Measurements from ENCODE around the gene SURF1.

The SURF1 gene

GRCh38 chr9:133346021-133346785 is 10.1 kb downstream of the SURF1 start:
- no peak for TF ChIP-seq CTCF (IDR thresholded peaks at IDR 0.05; ENCODE audit: control insufficient read depth, insufficient read depth, low read depth, low read length, missing control alignments)
- no peak for DNase-seq (ENCODE audit: low read depth)
- peak overlapping the region; percentile 91 for H3K4me3 ChIP-seq (ENCODE audit: control insufficient read depth, low read depth, low read length)

- H3K4me3 ChIP-seq (ENCODE audit: control insufficient read depth, low read depth, low read length): no peak overlapping the region
- TF ChIP-seq CTCF (IDR thresholded peaks at IDR 0.05; ENCODE audit: control insufficient read depth, insufficient read depth, low read depth, low read length, missing control alignments): no peak
- DNase-seq (ENCODE audit: low read depth): no peak
Measured at GRCh38 chr9:133345596-133345995, 10.7 kb downstream of the SURF1 start.

GRCh38 chr9:133344979-133345378 is 11.3 kb downstream of the SURF1 start:
- no peak for DNase-seq (ENCODE audit: low read depth)
- no peak for TF ChIP-seq CTCF (IDR thresholded peaks at IDR 0.05; ENCODE audit: control insufficient read depth, insufficient read depth, low read depth, low read length, missing control alignments)
- H3K4me3 ChIP-seq (ENCODE audit: control insufficient read depth, low read depth, low read length): no peak overlapping the region

GRCh38 chr9:133344071-133344470 is 12.2 kb downstream of the SURF1 start:
- DNase-seq (ENCODE audit: low read depth): no peak
- H3K4me3 ChIP-seq (ENCODE audit: control insufficient read depth, low read depth, low read length): no peak overlapping the region
- no peak for TF ChIP-seq CTCF (IDR thresholded peaks at IDR 0.05; ENCODE audit: control insufficient read depth, insufficient read depth, low read depth, low read length, missing control alignments)

- no peak for DNase-seq (ENCODE audit: low read depth)
- peak; percentile 17 for TF ChIP-seq CTCF (IDR thresholded peaks at IDR 0.05; ENCODE audit: control insufficient read depth, insufficient read depth, low read depth, low read length, missing control alignments)
- no peak overlapping the region for H3K4me3 ChIP-seq (ENCODE audit: control insufficient read depth, low read depth, low read length)
Measured at GRCh38 chr9:133342570-133342969, 13.7 kb downstream of the SURF1 start.

GRCh38 chr9:133342069-133342406 is 14.2 kb downstream of the SURF1 start:
- TF ChIP-seq CTCF (IDR thresholded peaks at IDR 0.05; ENCODE audit: control insufficient read depth, insufficient read depth, low read depth, low read length, missing control alignments): no peak
- DNase-seq (ENCODE audit: low read depth): no peak
- no peak overlapping the region for H3K4me3 ChIP-seq (ENCODE audit: control insufficient read depth, low read depth, low read length)
